ENCODE data around the gene NEURL1.

The NEURL1 gene

DNA sequence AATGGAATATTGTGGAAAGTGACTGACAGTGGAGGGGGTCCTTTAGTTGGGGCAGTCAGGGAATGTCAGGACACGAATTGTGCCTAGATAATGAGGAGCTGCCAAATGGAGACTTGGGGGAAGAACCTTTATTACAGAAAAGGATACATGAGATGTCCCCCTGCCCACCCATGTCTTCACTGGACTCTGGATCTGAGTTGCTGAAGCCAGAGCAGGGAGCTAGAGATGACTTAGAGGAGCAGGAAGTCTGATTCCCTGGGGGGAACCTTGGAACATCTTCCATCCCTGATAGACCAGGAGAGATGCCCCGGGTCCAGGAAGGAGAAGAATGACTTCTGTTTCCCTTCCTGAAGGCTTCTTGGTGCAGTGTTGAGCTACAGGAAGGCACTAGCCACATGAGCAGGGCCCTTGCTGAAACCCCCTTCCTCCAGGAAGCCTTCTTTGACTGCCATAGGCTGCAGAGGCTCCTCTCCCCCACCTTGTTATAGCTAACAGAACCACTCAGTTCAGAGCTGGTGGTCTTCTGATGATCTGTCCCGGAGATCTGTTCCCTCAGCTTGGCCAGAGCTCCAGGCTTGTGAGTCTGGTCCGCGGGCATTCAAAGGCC lies 747 bp upstream of the NEURL1 start:
- no peak overlapping the region for H2AFZ ChIP-seq (ENCODE audit: low read length)
- no peak overlapping the region for H3K4me2 ChIP-seq (ENCODE audit: low read depth, low read length, poor library complexity, severe bottlenecking)
- no peaks in the 10 kb centered on the region for H3K36me3 ChIP-seq (ENCODE audit: insufficient read depth, low read length)
- H3K9ac ChIP-seq (ENCODE audit: low read depth, low read length, poor library complexity, severe bottlenecking) = no peak overlapping the region
- H3K4me3 ChIP-seq (ENCODE audit: low read length, poor library complexity, severe bottlenecking) = no peak overlapping the region
- no peaks in the 10 kb centered on the region for H3F3A ChIP-seq (ENCODE audit: low read depth)
- H3K9me2 ChIP-seq (replicated peaks; ENCODE audit: low read depth, low read length) = no peaks in the 10 kb centered on the region
- no peaks in the 10 kb centered on the region for H4K20me1 ChIP-seq (ENCODE audit: insufficient read depth, low read length, poor library complexity, severe bottlenecking)
- peaks cover 26% of the 10 kb centered on the region for H3K27me3 ChIP-seq (ENCODE audit: insufficient read depth, low read length, poor library complexity, severe bottlenecking)
- no peak for TF ChIP-seq EZH2phosphoT487 (IDR thresholded peaks at IDR 0.05; ENCODE audit: borderline replicate concordance)
- TF ChIP-seq, protein P1, sequence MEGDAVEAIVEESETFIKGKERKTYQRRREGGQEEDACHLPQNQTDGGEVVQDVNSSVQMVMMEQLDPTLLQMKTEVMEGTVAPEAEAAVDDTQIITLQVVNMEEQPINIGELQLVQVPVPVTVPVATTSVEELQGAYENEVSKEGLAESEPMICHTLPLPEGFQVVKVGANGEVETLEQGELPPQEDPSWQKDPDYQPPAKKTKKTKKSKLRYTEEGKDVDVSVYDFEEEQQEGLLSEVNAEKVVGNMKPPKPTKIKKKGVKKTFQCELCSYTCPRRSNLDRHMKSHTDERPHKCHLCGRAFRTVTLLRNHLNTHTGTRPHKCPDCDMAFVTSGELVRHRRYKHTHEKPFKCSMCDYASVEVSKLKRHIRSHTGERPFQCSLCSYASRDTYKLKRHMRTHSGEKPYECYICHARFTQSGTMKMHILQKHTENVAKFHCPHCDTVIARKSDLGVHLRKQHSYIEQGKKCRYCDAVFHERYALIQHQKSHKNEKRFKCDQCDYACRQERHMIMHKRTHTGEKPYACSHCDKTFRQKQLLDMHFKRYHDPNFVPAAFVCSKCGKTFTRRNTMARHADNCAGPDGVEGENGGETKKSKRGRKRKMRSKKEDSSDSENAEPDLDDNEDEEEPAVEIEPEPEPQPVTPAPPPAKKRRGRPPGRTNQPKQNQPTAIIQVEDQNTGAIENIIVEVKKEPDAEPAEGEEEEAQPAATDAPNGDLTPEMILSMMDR (conservative IDR thresholded peaks at IDR 0.05; ENCODE audit: low read length) = no peak
- H3K9me3 ChIP-seq (ENCODE audit: insufficient read depth, low read depth, low read length) = no peaks in the 10 kb centered on the region
- no peaks in the 10 kb centered on the region for H3K79me2 ChIP-seq (ENCODE audit: insufficient read depth, low read length)
- peaks cover 9% of the 10 kb centered on the region for H3K4me1 ChIP-seq (ENCODE audit: insufficient read depth, low read length, poor library complexity, severe bottlenecking)

- H4K20me1 ChIP-seq (ENCODE audit: insufficient read depth, low read length, poor library complexity, severe bottlenecking) = no peaks in the 10 kb centered on the region
- no peaks in the 10 kb centered on the region for H3F3A ChIP-seq (ENCODE audit: low read depth)
- H3K4me3 ChIP-seq (ENCODE audit: low read length, poor library complexity, severe bottlenecking) = peak overlapping the region; percentile 67
- no peak for TF ChIP-seq EZH2phosphoT487 (IDR thresholded peaks at IDR 0.05; ENCODE audit: borderline replicate concordance)
- TF ChIP-seq, protein P1 (conservative IDR thresholded peaks at IDR 0.05; ENCODE audit: low read length) = no peak
- no peaks in the 10 kb centered on the region for H3K9me3 ChIP-seq (ENCODE audit: insufficient read depth, low read depth, low read length)
- H2AFZ ChIP-seq (ENCODE audit: low read length) = peak overlapping the region; percentile 70; the same call in 1 of the 2 replicates
- no peaks in the 10 kb centered on the region for H3K36me3 ChIP-seq (ENCODE audit: insufficient read depth, low read length)
- no peaks in the 10 kb centered on the region for H3K9me2 ChIP-seq (replicated peaks; ENCODE audit: low read depth, low read length)
- H3K27me3 ChIP-seq (ENCODE audit: insufficient read depth, low read length, poor library complexity, severe bottlenecking) = peaks cover 26% of the 10 kb centered on the region
- H3K9ac ChIP-seq (ENCODE audit: low read depth, low read length, poor library complexity, severe bottlenecking) = no peak overlapping the region
- peaks cover 9% of the 10 kb centered on the region for H3K4me1 ChIP-seq (ENCODE audit: insufficient read depth, low read length, poor library complexity, severe bottlenecking)
- H3K4me2 ChIP-seq (ENCODE audit: low read depth, low read length, poor library complexity, severe bottlenecking) = peak overlapping the region; percentile 71
- H3K79me2 ChIP-seq (ENCODE audit: insufficient read depth, low read length) = no peaks in the 10 kb centered on the region
Observed at GRCh38 chr10:103493916-103494877, 692 bp downstream of the NEURL1 start.

DNA sequence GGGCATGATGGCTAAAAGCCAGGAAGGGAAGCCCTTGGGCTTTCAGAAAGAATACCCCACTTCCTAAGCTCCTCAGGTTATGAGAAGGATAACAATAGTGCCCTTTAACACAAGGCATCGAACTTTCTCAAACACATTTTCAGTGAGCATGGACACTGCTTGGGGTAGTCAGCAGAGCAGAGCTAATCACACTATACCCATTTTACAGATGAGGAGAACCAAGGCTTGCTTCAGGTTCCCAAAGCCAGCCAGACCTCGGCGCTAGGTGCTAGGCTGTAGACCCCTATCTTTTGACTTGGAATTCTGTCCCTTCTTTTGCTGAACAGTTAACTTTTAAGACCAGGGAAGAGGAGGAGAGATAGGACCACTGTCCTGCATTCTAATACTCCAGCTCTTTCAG lies 1.8 kb downstream of the NEURL1 start:
- H3K9me2 ChIP-seq (replicated peaks; ENCODE audit: low read depth, low read length) = no peaks in the 10 kb centered on the region
- no peaks in the 10 kb centered on the region for H3F3A ChIP-seq (ENCODE audit: low read depth)
- H3K4me1 ChIP-seq (ENCODE audit: insufficient read depth, low read length, poor library complexity, severe bottlenecking) = peaks cover 8% of the 10 kb centered on the region
- H3K36me3 ChIP-seq (ENCODE audit: insufficient read depth, low read length) = no peaks in the 10 kb centered on the region
- no peaks in the 10 kb centered on the region for H3K9me3 ChIP-seq (ENCODE audit: insufficient read depth, low read depth, low read length)
- H3K4me2 ChIP-seq (ENCODE audit: low read depth, low read length, poor library complexity, severe bottlenecking) = no peak overlapping the region
- H3K9ac ChIP-seq (ENCODE audit: low read depth, low read length, poor library complexity, severe bottlenecking) = no peak overlapping the region
- H3K79me2 ChIP-seq (ENCODE audit: insufficient read depth, low read length) = no peaks in the 10 kb centered on the region
- no peak overlapping the region for H2AFZ ChIP-seq (ENCODE audit: low read length)
- TF ChIP-seq, protein P1 (conservative IDR thresholded peaks at IDR 0.05; ENCODE audit: low read length) = no peak
- no peak for TF ChIP-seq EZH2phosphoT487 (IDR thresholded peaks at IDR 0.05; ENCODE audit: borderline replicate concordance)
- peaks cover 26% of the 10 kb centered on the region for H3K27me3 ChIP-seq (ENCODE audit: insufficient read depth, low read length, poor library complexity, severe bottlenecking)
- no peaks in the 10 kb centered on the region for H4K20me1 ChIP-seq (ENCODE audit: insufficient read depth, low read length, poor library complexity, severe bottlenecking)
- no peak overlapping the region for H3K4me3 ChIP-seq (ENCODE audit: low read length, poor library complexity, severe bottlenecking)
